B cell (primary cell): Measurements from ENCODE around the gene DHRS12. TPM values are rescaled to one million over a fixed set of nuclear protein-coding genes. Genes with fewer than 3 reads are reported as not detected.

Experiments used
- ATAC-seq: fragments of 200-7000 bp; cut with Tn5 transposase; one replicate; pipeline ENCODE4 v1.10.0; 2021; ENCODE audit warnings: low read depth, mild to moderate bottlenecking, moderate number of reproducible peaks, moderate library complexity
- CTCF ChIA-PET: fragments of 350-600 bp; sonication (Branson Sonifier 250); formaldehyde crosslinking; loops from one replicate; lab custom pipeline; 2021; ENCODE audit warnings: antibody characterized with exemption, inconsistent platforms; lab: Charles Lee
- POLR2A ChIA-PET: fragments of 350-600 bp; sonication (Branson Sonifier 250); formaldehyde crosslinking; loops from one replicate; lab custom pipeline; 2021; ENCODE audit warnings: antibody characterized with exemption; lab: Charles Lee
- DNase-seq: peaks from one replicate; pipeline ENCODE4 v3.0.0; 2013
- H2AFZ ChIP-seq: 2 replicates; pipeline ENCODE4 v1.6.1; 2012; ENCODE audit warnings: mild to moderate bottlenecking, low read depth, low read length; ENCODE audit not compliant: insufficient read depth, poor library complexity, severe bottlenecking
- H3K27ac ChIP-seq, 2 donors: 1 replicate in 1 of 2; 2 replicates in 1 of 2; pipeline ENCODE4 v1.5.1; 2012 to 2013; ENCODE audit warnings: low read length in 2 of 2, mild to moderate bottlenecking in 2 of 2, moderate library complexity in 1 of 2
- H3K27me3 ChIP-seq, 4 experiments: fragments of 200-600 bp in 1 of 4; sonication (generic) in 1 of 4; replicated peaks in 1 of 4; 1 replicate in 2 of 4; 2 replicates in 2 of 4; pipeline versions ENCODE4 v1.6.1 to v1.7.0; 2013 to 2016; ENCODE audit warnings: low read length in 3 of 4, mild to moderate bottlenecking in 2 of 4, mixed read lengths in 1 of 4, moderate library complexity in 1 of 4; ENCODE audit not compliant: insufficient read depth in 4 of 4, control insufficient read depth in 3 of 4; ENCODE audit errors: control extremely low read depth in 1 of 4
- H3K36me3 ChIP-seq, 2 experiments: replicated peaks in 1 of 2; 1 replicate in 1 of 2; 2 replicates in 1 of 2; pipeline versions ENCODE4 v1.6.1 to v1.7.1; 2013; ENCODE audit warnings: low read length in 1 of 2; ENCODE audit not compliant: insufficient read depth in 2 of 2, control insufficient read depth in 1 of 2; ENCODE audit errors: control extremely low read depth in 1 of 2, extremely low read depth in 1 of 2
- H3K4me1 ChIP-seq, 2 donors: fragments of 200-600 bp in 1 of 2; sonication (generic) in 1 of 2; 1 replicate in 1 of 2; 2 replicates in 1 of 2; pipeline versions ENCODE4 v1.5.1 to v1.6.1; 2013 to 2017; ENCODE audit warnings: low read length in 2 of 2; ENCODE audit not compliant: control insufficient read depth in 2 of 2, insufficient read depth in 2 of 2
- H3K4me2 ChIP-seq: replicated peaks from 2 replicates; pipeline ENCODE3; 2012; ENCODE audit warnings: mild to moderate bottlenecking, low read depth, low read length; ENCODE audit not compliant: poor library complexity, severe bottlenecking
- H3K4me3 ChIP-seq, 5 experiments: fragments of 200-600 bp in 1 of 5; sonication (generic) in 1 of 5; 1 replicate in 3 of 5; 2 replicates in 2 of 5; pipeline versions ENCODE4 v1.5.1 to v1.7.0; 2011 to 2016; ENCODE audit warnings: low read length in 4 of 5, mild to moderate bottlenecking in 4 of 5, low read depth in 2 of 5, control low read depth in 1 of 5, moderate library complexity in 1 of 5; ENCODE audit not compliant: insufficient read depth in 1 of 5; ENCODE audit errors: control extremely low read depth in 1 of 5, extremely low read depth in 1 of 5
- H3K79me2 ChIP-seq: fragments of 200-600 bp; sonication (generic); one replicate; pipeline ENCODE4 v1.6.0; 2016; ENCODE audit warnings: low read length; ENCODE audit not compliant: control insufficient read depth, insufficient read depth
- H3K9ac ChIP-seq: fragments of 200-600 bp; sonication (generic); 2 replicates; pipeline ENCODE4 v1.6.1; 2017; ENCODE audit warnings: mild to moderate bottlenecking, low read length, moderate library complexity
- H3K9me3 ChIP-seq, 3 donors: one replicate each; pipeline versions ENCODE4 v1.6.1 to v1.7.1; 2013; ENCODE audit warnings: low read length in 2 of 3; ENCODE audit not compliant: control insufficient read depth in 2 of 3, insufficient read depth in 1 of 3; ENCODE audit errors: control extremely low read depth in 1 of 3
- H4K20me1 ChIP-seq: 2 replicates; pipeline ENCODE4 v1.6.0; 2012; ENCODE audit warnings: mild to moderate bottlenecking, low read length; ENCODE audit not compliant: insufficient read depth, control insufficient read depth, poor library complexity, severe bottlenecking
- H3K27ac Mint-ChIP-seq: one replicate; pipeline ENCODE4 v1.8.0; 2021; ENCODE audit warnings: mixed read lengths
- H3K27me3 Mint-ChIP-seq: one replicate; pipeline ENCODE4 v1.8.0; 2021; ENCODE audit warnings: mixed read lengths
- H3K4me1 Mint-ChIP-seq: one replicate; pipeline ENCODE4 v1.8.0; 2021; ENCODE audit warnings: mixed read lengths
- H3K4me3 Mint-ChIP-seq: one replicate; pipeline ENCODE4 v1.8.0; 2021; ENCODE audit warnings: mixed read lengths
- H3K9me3 Mint-ChIP-seq: one replicate; pipeline ENCODE4 v1.8.0; 2022; ENCODE audit warnings: mixed read lengths; ENCODE audit not compliant: insufficient read depth
- CTCF ChIP-seq: fragments of 200-600 bp; IDR thresholded peaks from one replicate; pipeline ENCODE4 v1.8.0; 2022; ENCODE audit warnings: antibody characterized with exemption, mild to moderate bottlenecking
- EZH2 ChIP-seq: IDR thresholded peaks from 2 replicates; pipeline ENCODE4 v1.6.1; 2012; ENCODE audit warnings: borderline replicate concordance, low read depth, mild to moderate bottlenecking, moderate library complexity, low read length; ENCODE audit not compliant: insufficient read depth, poor library complexity, severe bottlenecking
- WGBS: methylation state at CpG from one replicate; pipeline ENCODE4 v1.1.5; 2013; ENCODE audit warnings: missing lambda C conversion rate; ENCODE audit not compliant: insufficient coverage; 5-methylcytosine and 5-hydroxymethylcytosine counted together
- intact Hi-C: fragments of 100-400 bp; cut with micrococcal nuclease; formaldehyde crosslinking; loops from one replicate; pipeline ENCODE4 v1.10.0; 2022
- polyA plus RNA-seq: library from polyadenylated mRNA; depleted of rRNA; stranded (reverse); fragments of >200 nt; gene quantifications from 2 replicates; pipeline ENCODE4 v1.2.3, GENCODE V29; 2012
- total RNA-seq, 2 donors: library from RNA; stranded (reverse); fragments of 120-200 nt in 1 of 2; gene quantifications; 1 replicate in 1 of 2; 2 replicates in 1 of 2; pipeline versions ENCODE4 v1.2.3 to v1.2.4, GENCODE V29; 2013 to 2022

DHRS12 gene
- total and polyA plus RNA-seq, 2 donors (not counting 1 experiment from before 2014, with no cell fraction given): 12.0 to 23.2 TPM

DNA sequence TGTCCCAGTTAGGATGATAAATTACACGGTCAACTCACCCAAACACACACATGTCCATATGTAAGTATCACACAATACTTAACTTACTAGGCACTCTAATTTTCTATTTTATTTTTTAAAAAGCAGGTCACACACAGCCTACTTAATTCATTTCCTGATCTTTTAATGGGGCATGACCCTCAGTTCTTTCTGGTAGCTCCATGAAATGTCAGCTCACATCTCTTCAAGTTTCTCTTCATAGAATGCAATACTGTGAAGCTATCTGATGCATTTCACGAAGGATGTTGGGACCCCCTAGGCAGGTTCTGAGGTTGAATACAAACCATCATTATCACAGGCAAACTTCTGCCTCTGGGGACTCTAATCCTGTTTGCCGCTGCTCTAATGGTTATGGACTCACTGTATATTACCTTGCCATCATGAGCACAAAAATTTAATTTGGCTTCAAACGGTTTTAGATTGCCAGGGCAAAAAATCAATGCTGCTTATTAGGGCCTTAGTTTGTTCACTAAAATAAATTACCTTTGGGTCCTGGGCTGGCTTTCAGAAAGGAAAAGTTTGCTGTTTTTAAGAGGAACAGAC is 16.1 kb upstream of the DHRS12 start:
- H3K4me3 ChIP-seq: no peak overlapping the region
- Mint-ChIP-seq H3K4me1 (peaks cover 48% of the 10 kb centered on the region), H3K27ac (peak overlapping the region; percentile 46), H3K27me3 (no peaks in the 10 kb centered on the region), H3K4me3 (no peak overlapping the region), H3K9me3 (no peaks in the 10 kb centered on the region)
- no peak overlapping the region for H3K27ac ChIP-seq
- ATAC-seq (no peak), DNase-seq (no peak)
- H3K36me3 ChIP-seq: no peaks in the 10 kb centered on the region
- no peak overlapping the region for H3K9ac ChIP-seq
- H4K20me1 ChIP-seq: no peaks in the 10 kb centered on the region
- H2AFZ ChIP-seq: no peak overlapping the region
- ChIA-PET POLR2A (no interaction called here), CTCF (interaction anchor here (1.0 to 2.8 kb wide), 4 partner anchors 8 to 1884 kb away, joined by 3 to 21 read pairs (median 3); partner anchors contain the start of gene SPRYD7)
- no peaks in the 10 kb centered on the region for H3K9me3 ChIP-seq
- WGBS: 100% methylated on average over 2 of the region's 4 CpGs
- peaks cover 42 to 47% of the 10 kb centered on the region in 2 donors for H3K4me1 ChIP-seq
- intact Hi-C loops: no loop called here
- no peak overlapping the region for H3K4me2 ChIP-seq
- no peaks in the 10 kb centered on the region for H3K27me3 ChIP-seq
- TF ChIP-seq CTCF (no peak), EZH2 (no peak)
- H3K79me2 ChIP-seq: no peaks in the 10 kb centered on the region

DNA sequence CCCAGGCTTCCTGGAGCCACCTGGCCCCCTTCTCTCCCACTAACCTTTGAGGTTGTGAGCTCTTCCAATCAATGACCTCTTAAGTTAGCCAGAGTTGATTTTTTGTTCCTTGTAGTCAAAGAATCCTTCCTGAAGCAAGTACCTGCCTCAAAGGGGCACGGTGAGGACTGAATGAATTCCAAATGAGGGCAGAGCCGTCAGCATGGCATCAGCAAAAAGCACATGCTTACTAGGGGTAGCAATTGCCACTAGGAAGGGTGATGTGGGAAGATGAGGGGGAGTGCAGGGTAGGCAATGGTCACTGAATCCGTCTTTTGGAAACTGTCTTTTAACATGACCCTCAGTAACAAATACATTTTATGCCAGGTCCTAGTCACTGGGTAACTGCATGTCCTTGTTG is 15.6 kb upstream of the DHRS12 start:
- no peaks in the 10 kb centered on the region for H3K36me3 ChIP-seq
- no peak overlapping the region for H3K4me3 Mint-ChIP-seq
- POLR2A ChIA-PET: no interaction called here
- H3K79me2 ChIP-seq: no peaks in the 10 kb centered on the region
- peaks cover 42 to 46% of the 10 kb centered on the region in 2 donors for H3K4me1 ChIP-seq
- CTCF ChIA-PET: interaction anchor here (0.8 to 2.8 kb wide), 6 partner anchors 8 to 1883 kb away, joined by 3 to 21 read pairs (median 3); partner anchors contain the start of gene SPRYD7
- no peaks in the 10 kb centered on the region for H3K27me3 Mint-ChIP-seq
- ATAC-seq (no peak), DNase-seq (no peak)
- WGBS: 95% methylated on average over 2 of the region's 3 CpGs
- TF ChIP-seq CTCF: no peak
- no peak for TF ChIP-seq EZH2
- H3K9me3 ChIP-seq: no peaks in the 10 kb centered on the region
- H3K4me1 Mint-ChIP-seq: peaks cover 49% of the 10 kb centered on the region
- no peak overlapping the region for H2AFZ ChIP-seq
- no peaks in the 10 kb centered on the region for H3K27me3 ChIP-seq
- no peak overlapping the region for H3K27ac Mint-ChIP-seq
- H3K4me2 ChIP-seq: no peak overlapping the region
- H3K27ac ChIP-seq: no peak overlapping the region
- H4K20me1 ChIP-seq: no peaks in the 10 kb centered on the region
- no peak overlapping the region for H3K4me3 ChIP-seq
- no peaks in the 10 kb centered on the region for H3K9me3 Mint-ChIP-seq
- intact Hi-C loops: loop anchor here (5.0 kb wide), 1 partner anchor 633 kb away; the partner anchor contains the start of gene VPS36
- no peak overlapping the region for H3K9ac ChIP-seq
